NCI-H82 treated with DMSO at 0.1 percent for 48 hours (cell line): ENCODE data around the gene ELF4.

Experiments
- DNase-seq: peaks from one replicate; lab custom pipeline; 2025; ENCODE audit not compliant: unreplicated experiment; lab: John Stamatoyannopoulos, UW

ELF4 gene

GRCh38 chrX:130085551-130086446 is 24.5 kb downstream of the ELF4 start:
- DNase-seq: no peak

- DNase-seq: no peak
These were observed 25.6 kb downstream of the ELF4 start for GRCh38 chrX:130084631-130085237.

- no peak for DNase-seq
These were observed 26.5 kb downstream of the ELF4 start for GRCh38 chrX:130083656-130084382.

- DNase-seq: no peak
These were observed 27.2 kb downstream of the ELF4 start for GRCh38 chrX:130083107-130083490.

- no peak for DNase-seq
These were observed 27.8 kb downstream of the ELF4 start for GRCh38 chrX:130082244-130083106.

GRCh38 chrX:130081421-130082045 is 28.8 kb downstream of the ELF4 start:
- DNase-seq: peak; percentile 46

- no peak for DNase-seq
These were observed 29.4 kb downstream of the ELF4 start for GRCh38 chrX:130080791-130081367.

- peak; percentile 83 for DNase-seq
These were observed 30.4 kb downstream of the ELF4 start for GRCh38 chrX:130079824-130080406.

- DNase-seq: no peak
These were observed 34.5 kb downstream of the ELF4 start for GRCh38 chrX:130075777-130076176.

- DNase-seq: no peak
These were observed 38.0 kb downstream of the ELF4 start for GRCh38 chrX:130072345-130072740.

GRCh38 chrX:130071611-130072344 is 38.5 kb downstream of the ELF4 start:
- DNase-seq: no peak

GRCh38 chrX:130066975-130067615 is 43.2 kb downstream of the ELF4 start:
- no peak for DNase-seq

- DNase-seq: peak; percentile 36
These were observed 49.9 kb downstream of the ELF4 start for GRCh38 chrX:130060122-130061069.

GRCh38 chrX:130058652-130059051 is 51.6 kb downstream of the ELF4 start:
- DNase-seq: no peak

- no peak for DNase-seq
These were observed 53.1 kb downstream of the ELF4 start for GRCh38 chrX:130057209-130057608.

- DNase-seq: no peak
These were observed 54.4 kb downstream of the ELF4 start for GRCh38 chrX:130055899-130056298.

- DNase-seq: no peak
These were observed 55.2 kb downstream of the ELF4 start for GRCh38 chrX:130055103-130055502.
